ENCODE data around the gene CYB5A. TPM values are rescaled to one million over a fixed set of nuclear protein-coding genes. Genes with fewer than 3 reads are reported as not detected.

CYB5A gene
- total and polyA plus RNA-seq, 9 of the 15 experiments (the other 6 are each of a cell fraction or from before 2014, with no cell fraction given): 11.9 to 22.6 (median 14.1) TPM

DNA sequence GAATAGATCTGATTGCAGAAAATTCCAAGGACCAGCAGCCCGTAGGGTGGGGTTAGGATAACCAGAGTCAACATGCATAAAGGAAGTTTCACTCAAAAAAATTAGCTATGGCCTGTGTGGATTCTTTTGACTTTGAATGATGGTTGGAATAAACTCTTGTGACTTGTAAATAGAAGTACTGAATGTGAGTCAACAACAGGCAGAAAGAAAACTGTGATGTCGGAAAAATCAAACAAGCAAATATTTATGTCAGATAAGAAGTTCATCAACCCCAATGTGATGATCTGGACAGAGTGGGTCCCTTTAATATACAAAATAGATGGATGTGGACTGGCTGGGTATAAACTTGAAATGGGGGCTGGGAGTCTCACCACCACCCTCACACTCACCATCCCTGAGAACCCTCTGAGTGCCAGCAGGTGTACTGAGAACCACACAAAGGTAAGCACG lies 75.1 kb downstream of the CYB5A start (continued):
- TF ChIP-seq, protein P1, sequence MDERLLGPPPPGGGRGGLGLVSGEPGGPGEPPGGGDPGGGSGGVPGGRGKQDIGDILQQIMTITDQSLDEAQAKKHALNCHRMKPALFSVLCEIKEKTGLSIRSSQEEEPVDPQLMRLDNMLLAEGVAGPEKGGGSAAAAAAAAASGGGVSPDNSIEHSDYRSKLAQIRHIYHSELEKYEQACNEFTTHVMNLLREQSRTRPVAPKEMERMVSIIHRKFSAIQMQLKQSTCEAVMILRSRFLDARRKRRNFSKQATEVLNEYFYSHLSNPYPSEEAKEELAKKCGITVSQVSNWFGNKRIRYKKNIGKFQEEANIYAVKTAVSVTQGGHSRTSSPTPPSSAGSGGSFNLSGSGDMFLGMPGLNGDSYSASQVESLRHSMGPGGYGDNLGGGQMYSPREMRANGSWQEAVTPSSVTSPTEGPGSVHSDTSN (CRISPR knock-in tag; IDR thresholded peaks at IDR 0.05; ENCODE audit: low read depth): no peak
- TF ChIP-seq, protein P1 (tag; conservative IDR thresholded peaks at IDR 0.05; ENCODE audit: low read depth): no peak
- TF ChIP-seq, protein P2, sequence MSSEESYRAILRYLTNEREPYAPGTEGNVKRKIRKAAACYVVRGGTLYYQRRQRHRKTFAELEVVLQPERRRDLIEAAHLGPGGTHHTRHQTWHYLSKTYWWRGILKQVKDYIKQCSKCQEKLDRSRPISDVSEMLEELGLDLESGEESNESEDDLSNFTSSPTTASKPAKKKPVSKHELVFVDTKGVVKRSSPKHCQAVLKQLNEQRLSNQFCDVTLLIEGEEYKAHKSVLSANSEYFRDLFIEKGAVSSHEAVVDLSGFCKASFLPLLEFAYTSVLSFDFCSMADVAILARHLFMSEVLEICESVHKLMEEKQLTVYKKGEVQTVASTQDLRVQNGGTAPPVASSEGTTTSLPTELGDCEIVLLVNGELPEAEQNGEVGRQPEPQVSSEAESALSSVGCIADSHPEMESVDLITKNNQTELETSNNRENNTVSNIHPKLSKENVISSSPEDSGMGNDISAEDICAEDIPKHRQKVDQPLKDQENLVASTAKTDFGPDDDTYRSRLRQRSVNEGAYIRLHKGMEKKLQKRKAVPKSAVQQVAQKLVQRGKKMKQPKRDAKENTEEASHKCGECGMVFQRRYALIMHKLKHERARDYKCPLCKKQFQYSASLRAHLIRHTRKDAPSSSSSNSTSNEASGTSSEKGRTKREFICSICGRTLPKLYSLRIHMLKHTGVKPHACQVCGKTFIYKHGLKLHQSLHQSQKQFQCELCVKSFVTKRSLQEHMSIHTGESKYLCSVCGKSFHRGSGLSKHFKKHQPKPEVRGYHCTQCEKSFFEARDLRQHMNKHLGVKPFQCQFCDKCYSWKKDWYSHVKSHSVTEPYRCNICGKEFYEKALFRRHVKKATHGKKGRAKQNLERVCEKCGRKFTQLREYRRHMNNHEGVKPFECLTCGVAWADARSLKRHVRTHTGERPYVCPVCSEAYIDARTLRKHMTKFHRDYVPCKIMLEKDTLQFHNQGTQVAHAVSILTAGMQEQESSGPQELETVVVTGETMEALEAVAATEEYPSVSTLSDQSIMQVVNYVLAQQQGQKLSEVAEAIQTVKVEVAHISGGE (CRISPR knock-in tag; IDR thresholded peaks at IDR 0.05): no peak
- no peak for TF ChIP-seq CBFA2T2 (conservative IDR thresholded peaks at IDR 0.05)
- TF ChIP-seq, protein P3, sequence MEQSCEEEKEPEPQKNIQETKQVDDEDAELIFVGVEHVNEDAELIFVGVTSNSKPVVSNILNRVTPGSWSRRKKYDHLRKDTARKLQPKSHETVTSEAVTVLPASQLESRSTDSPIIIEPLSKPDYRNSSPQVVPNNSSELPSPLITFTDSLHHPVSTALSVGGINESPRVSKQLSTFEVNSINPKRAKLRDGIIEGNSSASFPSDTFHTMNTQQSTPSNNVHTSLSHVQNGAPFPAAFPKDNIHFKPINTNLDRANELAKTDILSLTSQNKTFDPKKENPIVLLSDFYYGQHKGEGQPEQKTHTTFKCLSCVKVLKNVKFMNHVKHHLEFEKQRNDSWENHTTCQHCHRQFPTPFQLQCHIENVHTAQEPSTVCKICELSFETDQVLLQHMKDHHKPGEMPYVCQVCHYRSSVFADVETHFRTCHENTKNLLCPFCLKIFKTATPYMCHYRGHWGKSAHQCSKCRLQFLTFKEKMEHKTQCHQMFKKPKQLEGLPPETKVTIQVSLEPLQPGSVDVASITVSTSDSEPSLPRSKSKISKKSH (CRISPR knock-in tag; IDR thresholded peaks at IDR 0.05): no peak
- no peak for TF ChIP-seq ELF1 (tag; IDR thresholded peaks at IDR 0.05)
